Heart right ventricle (tissue), 16 donors: Measurements from ENCODE around the gene ANAPC15. TPM values are rescaled to one million over a fixed set of nuclear protein-coding genes. Genes with fewer than 3 reads are reported as not detected.

Source experiments
- ATAC-seq, 8 donors: fragments of 200-7000 bp; cut with Tn5 transposase; one replicate each; pipeline ENCODE4 v1.9.1; 2020; ENCODE audit warnings: mild to moderate bottlenecking in 8 of 8, moderate library complexity in 8 of 8, moderate number of reproducible peaks in 1 of 8
- DNase-seq, 2 donors: peaks; one replicate each; pipeline ENCODE4 v3.0.0-alpha.2; 2020
- H3K27ac ChIP-seq, 10 donors: fragments of 200-600 bp; sonication (generic) in 2 of 10; one replicate each; pipeline versions ENCODE4 v1.5.0 to v1.8.0; 2020 to 2022; ENCODE audit warnings: mild to moderate bottlenecking in 3 of 10
- H3K27me3 ChIP-seq, 7 donors: fragments of 200-600 bp; one replicate each; pipeline ENCODE4 v1.8.0; 2021 to 2022; ENCODE audit warnings: mild to moderate bottlenecking in 2 of 7
- H3K36me3 ChIP-seq, 9 donors: fragments of 200-600 bp; sonication (generic) in 1 of 9; one replicate each; pipeline versions ENCODE4 v1.5.0 to v1.8.0; 2020 to 2022; ENCODE audit warnings: mild to moderate bottlenecking in 2 of 9
- H3K4me1 ChIP-seq, 9 donors: fragments of 200-600 bp; sonication (generic) in 1 of 9; one replicate each; pipeline versions ENCODE4 v1.5.0 to v1.8.0; 2020 to 2022; ENCODE audit warnings: mild to moderate bottlenecking in 4 of 9
- H3K4me3 ChIP-seq, 10 donors: fragments of 200-600 bp; sonication (generic) in 2 of 10; one replicate each; pipeline versions ENCODE4 v1.5.0 to v1.8.0; 2020 to 2022; ENCODE audit warnings: mild to moderate bottlenecking in 7 of 10, moderate library complexity in 2 of 10
- H3K9me3 ChIP-seq, 11 donors: fragments of 200-600 bp in 10 of 11; sonication (generic) in 2 of 11; one replicate each; pipeline versions ENCODE4 v1.5.0 to v1.8.0; 2013 to 2022; ENCODE audit warnings: mild to moderate bottlenecking in 2 of 11, control low read depth in 1 of 11, moderate library complexity in 1 of 11
- WGBS, 2 donors: extraction: QIAGEN DNeasy Blood & Tissue Kit; methylation state at CpG; one replicate each; pipeline ENCODE4 v1.1.7; 2013; ENCODE audit warnings: inconsistent platforms in 1 of 2; 5-methylcytosine and 5-hydroxymethylcytosine counted together
- intact Hi-C, 10 donors: fragments of 100-400 bp; cut with DNase I; formaldehyde crosslinking; loops; one replicate each; pipeline versions ENCODE4 v1.11.1 to v1.14.2; 2022
- polyA plus RNA-seq, 2 donors: library from polyadenylated mRNA; stranded (reverse); fragments of 200-250 nt; gene quantifications; one replicate each; pipeline ENCODE4 v1.2.3, GENCODE V29; 2013
- total RNA-seq, 10 donors: library from RNA; stranded (reverse); fragmentation: NEBNext Ultra II Directional in 3 of 10; extraction: Animal tissue kit (Norgen Biotek cat#: 25700) in 3 of 10; gene quantifications; one replicate each; pipeline versions ENCODE4 v1.2.1 to v1.2.4, GENCODE V29; 2021 to 2023
- TF ChIP-seq, protein P1 (sequence below), 9 donors: fragments of 200-600 bp; sonication (generic) in 2 of 9; IDR thresholded peaks; one replicate each; pipeline versions ENCODE4 v1.5.0 to v1.8.0; 2021 to 2022; ENCODE audit warnings: antibody characterized with exemption in 9 of 9, mild to moderate bottlenecking in 5 of 9, moderate library complexity in 1 of 9
- donor health status: Arrhythmogenic right ventricular cardiomyopathy.
- donor health status: ischemic (EF 13 %, LVEDD 7.1; RV severe dilation, severe dysfunction).
- donor health status: healthy with polysubstance abuse.
- donor health status: DM: no; HTN: yes; CAD: no.
- donor health status: DM: no; HTN: no; CAD: no.
- donor health status: ischemic (EF 25% LVEDD 6.9; RV normal size, moderate dysfunction).
- donor health status: ischemic (EF 25% LVEDD 5.7; RV mildly dilated, moderate dysfunction).
- donor health status: healthy.
- donor health status: DM: yes; HTN: yes; CAD: no.
- donor health status: Ischemic cardiomyopathy.
- donor health status: ischemic (EF 35%, LVEDD 5.7; RV mildly dilated, moderate dysfunction).
- donor health status: nonischemic (EF 11% LVEDD 7.7; RV severe dilation, severe dysfunction).
- donor health status: DM: yes; HTN: yes; CAD: no.
- donor health status: PGD.
- donor health status: ischemic (EF 29% LVEDD 5.4; RV normal size, mild dysfunction).
- donor health status: nonischemic (EF 23%, LVEDD 6.1; RV moderate dilation, normal function).

The ANAPC15 gene
- total and polyA plus RNA-seq, 12 donors, result 31.8 to 104 (median 46.8) TPM

DNA sequence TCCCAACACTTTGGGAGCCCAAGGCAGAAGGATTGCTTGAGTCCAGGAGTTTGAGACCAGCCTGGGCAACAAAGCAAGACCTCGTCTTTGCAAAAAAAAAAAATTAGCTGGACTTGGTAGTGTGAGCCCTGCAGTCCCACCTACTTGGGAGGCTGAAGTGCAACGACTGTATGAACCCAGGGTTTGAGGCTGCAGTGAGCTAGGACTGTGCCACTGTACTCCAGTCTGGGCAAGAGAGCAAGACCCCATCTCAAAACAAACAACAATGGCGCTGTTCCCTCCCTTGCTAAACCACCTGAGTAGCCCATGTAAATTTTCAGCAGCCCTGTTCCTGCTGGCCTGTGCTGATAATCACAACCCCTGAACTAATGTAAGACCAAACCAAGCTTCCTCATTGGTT is 12.5 kb downstream of the ANAPC15 start:
- H3K9me3 ChIP-seq, result no peaks in the 10 kb centered on the region
- no peak overlapping the region for H3K4me3 ChIP-seq
- intact Hi-C loops, result loop anchor here in 1 of 10 donors (10.0 kb wide), 1 partner anchor 335 kb away; the partner anchor contains the start of gene CLPB
- peaks cover 6 to 51% (median 38%) of the 10 kb centered on the region in 9 donors for H3K4me1 ChIP-seq
- TF ChIP-seq, protein P1, sequence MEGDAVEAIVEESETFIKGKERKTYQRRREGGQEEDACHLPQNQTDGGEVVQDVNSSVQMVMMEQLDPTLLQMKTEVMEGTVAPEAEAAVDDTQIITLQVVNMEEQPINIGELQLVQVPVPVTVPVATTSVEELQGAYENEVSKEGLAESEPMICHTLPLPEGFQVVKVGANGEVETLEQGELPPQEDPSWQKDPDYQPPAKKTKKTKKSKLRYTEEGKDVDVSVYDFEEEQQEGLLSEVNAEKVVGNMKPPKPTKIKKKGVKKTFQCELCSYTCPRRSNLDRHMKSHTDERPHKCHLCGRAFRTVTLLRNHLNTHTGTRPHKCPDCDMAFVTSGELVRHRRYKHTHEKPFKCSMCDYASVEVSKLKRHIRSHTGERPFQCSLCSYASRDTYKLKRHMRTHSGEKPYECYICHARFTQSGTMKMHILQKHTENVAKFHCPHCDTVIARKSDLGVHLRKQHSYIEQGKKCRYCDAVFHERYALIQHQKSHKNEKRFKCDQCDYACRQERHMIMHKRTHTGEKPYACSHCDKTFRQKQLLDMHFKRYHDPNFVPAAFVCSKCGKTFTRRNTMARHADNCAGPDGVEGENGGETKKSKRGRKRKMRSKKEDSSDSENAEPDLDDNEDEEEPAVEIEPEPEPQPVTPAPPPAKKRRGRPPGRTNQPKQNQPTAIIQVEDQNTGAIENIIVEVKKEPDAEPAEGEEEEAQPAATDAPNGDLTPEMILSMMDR (IDR thresholded peaks at IDR 0.05), result no peak
- ATAC-seq, result no peak
- H3K27me3 ChIP-seq, result no peaks in the 10 kb centered on the region
- H3K27ac ChIP-seq, result peak overlapping the region in 2 of 10 donors; percentile 19 to 99
- DNase-seq, result no peak
- WGBS, 2 donors, result 87 to 92% methylated on average over 3 of the region's 3 CpGs
- H3K36me3 ChIP-seq, result peaks cover 0 to 67% (median 19%) of the 10 kb centered on the region in 9 donors

DNA sequence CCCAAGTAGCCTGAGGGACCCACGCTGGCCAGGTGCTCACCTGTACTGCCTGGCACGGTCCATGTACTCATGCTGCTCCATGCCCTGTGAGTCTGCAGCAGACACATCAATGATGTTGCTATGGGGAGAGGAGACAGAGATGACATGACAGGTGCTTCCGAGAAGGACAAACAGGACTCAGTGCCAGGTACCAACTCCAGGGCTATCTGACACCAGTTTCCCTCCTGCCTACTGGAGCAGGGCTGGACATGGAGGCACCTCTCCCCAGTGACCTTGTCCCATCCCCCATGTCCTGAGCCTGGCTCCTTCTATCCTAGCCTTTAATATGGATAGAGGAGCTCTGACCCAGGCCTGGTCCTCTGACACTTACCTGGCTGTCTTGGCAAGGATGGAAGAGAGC is 13.8 kb downstream of the ANAPC15 start:
- Histone ChIP-seq H3K27ac (no peak overlapping the region), H3K36me3 (peaks cover 0 to 79% (median 22%) of the 10 kb centered on the region in 9 donors), H3K9me3 (no peaks in the 10 kb centered on the region), H3K4me3 (no peak overlapping the region), H3K27me3 (no peaks in the 10 kb centered on the region), H3K4me1 (peaks cover 6 to 45% (median 36%) of the 10 kb centered on the region in 9 donors)
- intact Hi-C loops, result loop anchor here in 1 of 10 donors (5.0 kb wide), 1 partner anchor 884 kb away; no protein-coding TSS in a partner anchor
- DNase-seq (no peak), ATAC-seq (no peak)
- WGBS, 2 donors, result 95 to 99% methylated on average over 3 of the region's 3 CpGs
- TF ChIP-seq, protein P1 (IDR thresholded peaks at IDR 0.05), result no peak

DNA sequence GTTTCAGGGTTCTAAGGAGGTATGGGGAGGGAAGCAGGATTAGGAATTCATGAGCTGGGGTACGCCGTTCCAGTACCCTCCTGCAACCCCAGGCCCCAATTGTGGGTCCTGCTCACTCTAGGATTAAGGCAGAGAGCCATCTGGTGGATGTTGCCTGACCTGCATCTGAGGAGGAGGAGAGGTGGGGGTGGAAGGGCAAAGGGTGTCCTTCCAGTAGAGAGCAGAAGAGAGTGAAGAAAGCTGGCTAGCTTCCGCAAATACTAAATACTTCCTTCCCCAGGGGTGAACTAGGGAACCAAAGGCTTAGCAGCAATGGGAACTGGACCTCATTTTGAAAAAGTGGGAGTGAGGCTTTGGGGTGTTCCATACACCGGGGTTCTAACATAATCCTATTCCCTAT is 21.2 kb downstream of the ANAPC15 start:
- H3K27me3 ChIP-seq, result no peaks in the 10 kb centered on the region
- no peaks in the 10 kb centered on the region for H3K9me3 ChIP-seq
- no peak overlapping the region for H3K4me3 ChIP-seq
- peaks cover 0 to 22% (median 12%) of the 10 kb centered on the region in 9 donors for H3K4me1 ChIP-seq
- intact Hi-C loops, result loop anchor here (1.0 to 5.0 kb wide), 8 partner anchors 51 to 114 kb away; no protein-coding TSS in a partner anchor
- H3K36me3 ChIP-seq, result peaks cover 0 to 71% (median 9%) of the 10 kb centered on the region in 9 donors
- peak; percentile 87 to 94 (median 92) for ATAC-seq
- 33 to 34% methylated on average over 4 of the region's 4 CpGs for WGBS, 2 donors
- TF ChIP-seq, protein P1 (IDR thresholded peaks at IDR 0.05), result peak; percentile 71 to 95 (median 88)
- H3K27ac ChIP-seq, result peak overlapping the region in 5 of 10 donors; percentile 28 to 67 (median 49)
- DNase-seq, result peak; percentile 55 to 80

DNA sequence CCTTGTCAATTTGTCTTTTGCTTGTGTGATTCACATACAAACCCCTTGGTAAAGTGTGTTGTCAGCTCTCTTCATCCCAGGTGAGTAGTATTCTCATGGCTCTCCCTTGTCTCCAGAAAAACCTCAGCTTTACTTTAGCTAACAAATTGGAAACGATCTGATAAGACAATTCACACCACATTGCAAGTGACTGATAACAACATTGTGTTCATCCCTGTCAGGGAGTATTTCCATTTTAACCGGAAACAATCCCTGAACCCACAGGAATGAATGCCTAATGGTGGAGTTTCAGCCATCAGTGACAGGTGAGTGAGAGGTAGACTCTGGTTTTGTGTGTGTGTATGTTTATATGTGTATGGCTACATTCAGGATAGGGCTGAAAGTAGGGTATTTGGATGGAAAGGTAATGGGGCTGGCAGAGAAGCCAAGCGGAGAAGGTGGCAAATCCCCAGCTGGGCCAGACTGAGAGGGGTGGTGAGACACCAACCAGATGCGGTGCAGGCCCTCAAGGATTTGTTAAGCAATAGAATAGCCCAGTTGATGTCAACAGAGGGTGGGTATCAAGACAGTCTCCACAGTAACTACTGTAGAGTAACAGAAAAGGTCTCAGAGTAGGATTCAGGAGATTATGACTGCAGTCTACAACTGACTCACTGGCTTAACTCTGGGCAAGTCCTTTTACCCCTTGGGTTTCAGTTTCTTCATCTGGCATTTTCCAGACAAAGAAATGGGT is 24.3 kb downstream of the ANAPC15 start:
- Histone ChIP-seq H3K27me3 (no peaks in the 10 kb centered on the region), H3K27ac (no peak overlapping the region), H3K4me1 (peaks cover 0 to 22% (median 12%) of the 10 kb centered on the region in 9 donors), H3K36me3 (peaks cover 0 to 55% (median 3%) of the 10 kb centered on the region in 9 donors), H3K4me3 (no peak overlapping the region), H3K9me3 (no peaks in the 10 kb centered on the region)
- 76 to 78% methylated on average over 4 of the region's 4 CpGs for WGBS, 2 donors
- ATAC-seq (no peak), DNase-seq (no peak)
- TF ChIP-seq, protein P1 (IDR thresholded peaks at IDR 0.05), result no peak
- intact Hi-C loops, result no loop called here
